SK-MEL-5 (cell line): ENCODE results near the gene FAM76A. TPM values are rescaled to one million over a fixed set of nuclear protein-coding genes. Genes with fewer than 3 reads are reported as not detected.
"Not testable (repeated sequence)": the region's sequence is repeated elsewhere in the genome, so short reads cannot be mapped to it uniquely, and the experiment has no call there.

Source experiments
- DNase-seq: peaks from one replicate; pipeline ENCODE4 v3.0.0-alpha.2; 2016; ENCODE audit warnings: low read depth, low spot score
- in situ Hi-C: cut with HindIII; loops from 2 replicates; pipeline ENCODE4 v1.10.0; 2016; ENCODE audit warnings: low sequenced_read_pairs, high pct_unique_total_duplicates, low pct_unique_long_range_greater_than_20kb
- total RNA-seq: library from RNA; depleted of rRNA; stranded (reverse); fragments of >200 nt; shearing (Covaris generic); gene quantifications from 2 replicates; pipeline ENCODE4 v1.2.3, GENCODE V29; 2014

The FAM76A gene
- total RNA-seq, 1 experiment from 2014 or later = 10.1 TPM

GRCh38 chr1:27770293-27770830, 44.6 kb downstream of the FAM76A start:
- DNase-seq = no peak
- in situ Hi-C loops = no loop called here

GRCh38 chr1:27772036-27772931, 46.5 kb downstream of the FAM76A start:
- in situ Hi-C loops = no loop called here
- DNase-seq = no peak

- in situ Hi-C loops = no loop called here
- peak; percentile 97 for DNase-seq
Observed at GRCh38 chr1:27772932-27773825, 47.4 kb downstream of the FAM76A start, which contains the start of gene STX12. Gene STX12, plus strand, starts transcription at chr1:27773219. Its CDS starts 89 bp downstream, at chr1:27773308.

GRCh38 chr1:27773826-27774445, 48.2 kb downstream of the FAM76A start:
- in situ Hi-C loops = no loop called here
- DNase-seq = no peak

GRCh38 chr1:27774654-27775053, 48.9 kb downstream of the FAM76A start:
- in situ Hi-C loops = no loop called here
- no peak for DNase-seq

GRCh38 chr1:27775336-27775735, 49.6 kb downstream of the FAM76A start:
- DNase-seq, in situ Hi-C loops: not testable (repeated sequence)

GRCh38 chr1:27776276-27776675, 50.5 kb downstream of the FAM76A start:
- in situ Hi-C loops, DNase-seq: not testable (repeated sequence)

GRCh38 chr1:27778056-27778455, 52.3 kb downstream of the FAM76A start:
- in situ Hi-C loops = no loop called here

GRCh38 chr1:27779122-27779521, 53.4 kb downstream of the FAM76A start:
- in situ Hi-C loops = no loop called here
- no peak for DNase-seq

More at GRCh38 chr1:27778056-27778455, 52.3 kb downstream of the FAM76A start:
- no peak for DNase-seq

GRCh38 chr1:27782950-27783349, 57.2 kb downstream of the FAM76A start:
- in situ Hi-C loops = no loop called here
- DNase-seq = no peak

- DNase-seq = no peak
- in situ Hi-C loops = no loop called here
Observed at GRCh38 chr1:27784700-27785099, 58.9 kb downstream of the FAM76A start.

GRCh38 chr1:27785781-27786455, 60.2 kb downstream of the FAM76A start:
- in situ Hi-C loops = no loop called here
- DNase-seq = no peak

GRCh38 chr1:27787895-27788294, 62.1 kb downstream of the FAM76A start:
- in situ Hi-C loops = no loop called here
- peak; percentile 73 for DNase-seq

- no peak for DNase-seq
- in situ Hi-C loops = no loop called here
Observed at GRCh38 chr1:27789540-27790041, 63.8 kb downstream of the FAM76A start.

- DNase-seq, in situ Hi-C loops: not testable (repeated sequence)
Observed at GRCh38 chr1:27790270-27790669, 64.5 kb downstream of the FAM76A start.

GRCh38 chr1:27795601-27796000, 69.8 kb downstream of the FAM76A start:
- in situ Hi-C loops = no loop called here
- no peak for DNase-seq

- no peak for DNase-seq
- in situ Hi-C loops = no loop called here
Observed at GRCh38 chr1:27804791-27805190, 79.0 kb downstream of the FAM76A start.
